HepG2 (cell line): ENCODE measurements around the gene TRIP6. TPM values are rescaled to one million over a fixed set of nuclear protein-coding genes. Genes with fewer than 3 reads are reported as not detected.

Source experiments
- ARNT2 ChIP-seq: sonication (generic); formaldehyde crosslinking; IDR thresholded peaks from 2 replicates; pipeline ENCODE4 v1.8.0; 2022; ENCODE audit warnings: mild to moderate bottlenecking, low read depth, missing genetic modification reagents, moderate library complexity
- DMAP1 ChIP-seq: IDR thresholded peaks from 2 replicates; pipeline ENCODE4 v1.6.1; 2016
- HMG20B ChIP-seq: conservative IDR thresholded peaks from 2 replicates; pipeline ENCODE4 v1.6.1; 2016; ENCODE audit warnings: missing genetic modification reagents, missing compliant biosample characterization
- MTF2 ChIP-seq: sonication (generic); formaldehyde crosslinking; IDR thresholded peaks from 2 replicates; pipeline ENCODE4 v1.5.0; 2020; ENCODE audit warnings: missing genetic modification reagents, borderline replicate concordance
- MYNN ChIP-seq: sonication (generic); formaldehyde crosslinking; IDR thresholded peaks from 2 replicates; pipeline ENCODE4 v1.4.0; 2020; ENCODE audit warnings: mild to moderate bottlenecking, low read depth, missing genetic modification reagents
- NRL ChIP-seq: sonication (generic); formaldehyde crosslinking; IDR thresholded peaks from 2 replicates; pipeline ENCODE4 v1.5.0; 2020; ENCODE audit warnings: missing genetic modification reagents, mild to moderate bottlenecking, moderate library complexity, borderline replicate concordance
- ZNF263 ChIP-seq: sonication (generic); formaldehyde crosslinking; IDR thresholded peaks from 2 replicates; pipeline ENCODE4 v1.4.0; 2020; ENCODE audit warnings: missing genetic modification reagents
- ZNF605 ChIP-seq: sonication (generic); formaldehyde crosslinking; IDR thresholded peaks from 2 replicates; pipeline ENCODE4 v1.8.0; 2022; ENCODE audit warnings: mild to moderate bottlenecking, missing genetic modification reagents
- polyA plus RNA-seq, 8 experiments: library from polyadenylated mRNA; depleted of rRNA in 3 of 8; stranded (reverse) in 7 of 8; unstranded in 1 of 8; fragments of >200 nt; fragmentation: Illumina TruSeq in 4 of 8; extraction: Trizol in 4 of 8; gene quantifications; 2 replicates each; pipeline versions ENCODE4 v1.2.1 to v1.2.3, GENCODE V29; 2011 to 2016; ENCODE audit warnings: low read depth in 4 of 8, missing spikeins in 1 of 8, mixed read lengths in 1 of 8; ENCODE audit not compliant: insufficient read depth in 1 of 8
- total RNA-seq, 5 experiments: library from RNA; depleted of rRNA; stranded (reverse); fragments of >200 nt; fragmentation: Illumina TruSeq; extraction: Trizol; gene quantifications; 2 replicates each; pipeline ENCODE4 v1.2.3, GENCODE V29; 2016; ENCODE audit warnings: low read depth in 1 of 5
- TF ChIP-seq, protein P1 (sequence below): sonication (generic); formaldehyde crosslinking; IDR thresholded peaks from 2 replicates; pipeline ENCODE4 v1.4.0; 2020; ENCODE audit warnings: missing genetic modification reagents
- TF ChIP-seq, protein P2 (sequence below): sonication (generic); formaldehyde crosslinking; IDR thresholded peaks from 2 replicates; pipeline ENCODE4 v1.4.0; 2020; ENCODE audit warnings: missing genetic modification reagents
- TF ChIP-seq, protein P3 (sequence below): sonication (generic); formaldehyde crosslinking; IDR thresholded peaks from 2 replicates; pipeline ENCODE4 v1.4.0; 2020; ENCODE audit warnings: missing genetic modification reagents, mild to moderate bottlenecking, borderline replicate concordance
- TF ChIP-seq, protein P4 (sequence below): sonication (generic); formaldehyde crosslinking; IDR thresholded peaks from 2 replicates; pipeline ENCODE4 v1.4.0; 2020; ENCODE audit warnings: missing genetic modification reagents; ENCODE audit errors: not compliant biosample characterization
- TF ChIP-seq, protein P5 (sequence below): sonication (generic); formaldehyde crosslinking; IDR thresholded peaks from 2 replicates; pipeline ENCODE4 v1.4.0; 2020; ENCODE audit warnings: missing genetic modification reagents

TRIP6 gene
- total and polyA plus RNA-seq, 2 of the 13 experiments (the other 11 are each of a cell fraction or from before 2014, with no cell fraction given) = 0.34 to 0.38 TPM

DNA sequence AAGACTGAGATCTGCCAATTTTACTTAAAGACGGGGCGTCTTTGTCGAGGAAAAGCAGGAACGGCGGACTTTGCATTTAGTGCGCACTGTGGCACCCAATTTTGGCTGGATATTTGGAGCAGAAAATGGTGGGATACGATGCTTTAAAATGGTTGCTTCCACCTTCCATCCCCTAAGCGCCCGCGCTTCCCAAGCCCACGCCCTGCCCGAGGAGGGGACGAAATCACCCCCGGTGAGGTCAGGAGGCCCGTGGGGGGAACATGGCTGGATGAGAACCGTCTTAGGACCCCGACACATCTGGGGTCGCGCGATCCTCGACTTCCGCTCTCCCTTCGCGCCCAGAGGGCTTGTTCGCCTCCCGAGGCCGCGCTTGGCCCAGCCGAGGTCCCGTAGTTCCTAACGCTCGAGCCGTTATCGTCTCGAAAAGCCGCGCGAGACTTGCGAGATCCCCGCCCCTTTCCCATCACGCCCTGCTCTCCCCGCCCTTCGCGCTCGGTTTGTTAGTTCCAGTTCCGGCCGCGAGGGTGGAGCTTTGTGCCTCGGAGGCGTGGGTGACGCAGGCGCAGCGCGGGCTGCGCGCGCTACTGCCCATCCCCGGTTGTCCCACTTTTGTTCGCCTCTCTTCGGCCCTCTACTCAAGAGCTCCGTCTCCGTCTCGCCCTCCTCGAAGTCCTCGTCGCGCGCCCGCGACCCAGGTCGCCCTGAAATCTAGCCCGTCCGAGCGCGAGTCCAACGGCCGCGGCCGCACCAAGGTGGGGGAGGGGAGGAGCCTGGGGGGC lies 7.6 kb downstream of the TRIP6 start, which contains the start of gene SRRT (continued):
- TF ChIP-seq HMG20B (no peak), ZNF263 (no peak), DMAP1 (CRISPR knock-in tag) (peak; percentile 89), MTF2 (CRISPR knock-in tag) (0 out of 2 replicates have a peak, but pooled peaks have one; percentile 45), NRL (peak; percentile 70; the same call in 1 of the 2 replicates), ARNT2 (CRISPR knock-in tag) (peak; percentile 98; the same call in 1 of the 2 replicates), MYNN (CRISPR knock-in tag) (peak; percentile 74; the same call in 1 of the 2 replicates), ZNF605 (CRISPR knock-in tag) (no peak)
- TF ChIP-seq, protein P1, sequence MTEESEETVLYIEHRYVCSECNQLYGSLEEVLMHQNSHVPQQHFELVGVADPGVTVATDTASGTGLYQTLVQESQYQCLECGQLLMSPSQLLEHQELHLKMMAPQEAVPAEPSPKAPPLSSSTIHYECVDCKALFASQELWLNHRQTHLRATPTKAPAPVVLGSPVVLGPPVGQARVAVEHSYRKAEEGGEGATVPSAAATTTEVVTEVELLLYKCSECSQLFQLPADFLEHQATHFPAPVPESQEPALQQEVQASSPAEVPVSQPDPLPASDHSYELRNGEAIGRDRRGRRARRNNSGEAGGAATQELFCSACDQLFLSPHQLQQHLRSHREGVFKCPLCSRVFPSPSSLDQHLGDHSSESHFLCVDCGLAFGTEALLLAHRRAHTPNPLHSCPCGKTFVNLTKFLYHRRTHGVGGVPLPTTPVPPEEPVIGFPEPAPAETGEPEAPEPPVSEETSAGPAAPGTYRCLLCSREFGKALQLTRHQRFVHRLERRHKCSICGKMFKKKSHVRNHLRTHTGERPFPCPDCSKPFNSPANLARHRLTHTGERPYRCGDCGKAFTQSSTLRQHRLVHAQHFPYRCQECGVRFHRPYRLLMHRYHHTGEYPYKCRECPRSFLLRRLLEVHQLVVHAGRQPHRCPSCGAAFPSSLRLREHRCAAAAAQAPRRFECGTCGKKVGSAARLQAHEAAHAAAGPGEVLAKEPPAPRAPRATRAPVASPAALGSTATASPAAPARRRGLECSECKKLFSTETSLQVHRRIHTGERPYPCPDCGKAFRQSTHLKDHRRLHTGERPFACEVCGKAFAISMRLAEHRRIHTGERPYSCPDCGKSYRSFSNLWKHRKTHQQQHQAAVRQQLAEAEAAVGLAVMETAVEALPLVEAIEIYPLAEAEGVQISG (CRISPR knock-in tag) = peak; percentile 89
- TF ChIP-seq, protein P2, sequence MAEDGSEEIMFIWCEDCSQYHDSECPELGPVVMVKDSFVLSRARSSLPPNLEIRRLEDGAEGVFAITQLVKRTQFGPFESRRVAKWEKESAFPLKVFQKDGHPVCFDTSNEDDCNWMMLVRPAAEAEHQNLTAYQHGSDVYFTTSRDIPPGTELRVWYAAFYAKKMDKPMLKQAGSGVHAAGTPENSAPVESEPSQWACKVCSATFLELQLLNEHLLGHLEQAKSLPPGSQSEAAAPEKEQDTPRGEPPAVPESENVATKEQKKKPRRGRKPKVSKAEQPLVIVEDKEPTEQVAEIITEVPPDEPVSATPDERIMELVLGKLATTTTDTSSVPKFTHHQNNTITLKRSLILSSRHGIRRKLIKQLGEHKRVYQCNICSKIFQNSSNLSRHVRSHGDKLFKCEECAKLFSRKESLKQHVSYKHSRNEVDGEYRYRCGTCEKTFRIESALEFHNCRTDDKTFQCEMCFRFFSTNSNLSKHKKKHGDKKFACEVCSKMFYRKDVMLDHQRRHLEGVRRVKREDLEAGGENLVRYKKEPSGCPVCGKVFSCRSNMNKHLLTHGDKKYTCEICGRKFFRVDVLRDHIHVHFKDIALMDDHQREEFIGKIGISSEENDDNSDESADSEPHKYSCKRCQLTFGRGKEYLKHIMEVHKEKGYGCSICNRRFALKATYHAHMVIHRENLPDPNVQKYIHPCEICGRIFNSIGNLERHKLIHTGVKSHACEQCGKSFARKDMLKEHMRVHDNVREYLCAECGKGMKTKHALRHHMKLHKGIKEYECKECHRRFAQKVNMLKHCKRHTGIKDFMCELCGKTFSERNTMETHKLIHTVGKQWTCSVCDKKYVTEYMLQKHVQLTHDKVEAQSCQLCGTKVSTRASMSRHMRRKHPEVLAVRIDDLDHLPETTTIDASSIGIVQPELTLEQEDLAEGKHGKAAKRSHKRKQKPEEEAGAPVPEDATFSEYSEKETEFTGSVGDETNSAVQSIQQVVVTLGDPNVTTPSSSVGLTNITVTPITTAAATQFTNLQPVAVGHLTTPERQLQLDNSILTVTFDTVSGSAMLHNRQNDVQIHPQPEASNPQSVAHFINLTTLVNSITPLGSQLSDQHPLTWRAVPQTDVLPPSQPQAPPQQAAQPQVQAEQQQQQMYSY = no peak
- TF ChIP-seq, protein P3, sequence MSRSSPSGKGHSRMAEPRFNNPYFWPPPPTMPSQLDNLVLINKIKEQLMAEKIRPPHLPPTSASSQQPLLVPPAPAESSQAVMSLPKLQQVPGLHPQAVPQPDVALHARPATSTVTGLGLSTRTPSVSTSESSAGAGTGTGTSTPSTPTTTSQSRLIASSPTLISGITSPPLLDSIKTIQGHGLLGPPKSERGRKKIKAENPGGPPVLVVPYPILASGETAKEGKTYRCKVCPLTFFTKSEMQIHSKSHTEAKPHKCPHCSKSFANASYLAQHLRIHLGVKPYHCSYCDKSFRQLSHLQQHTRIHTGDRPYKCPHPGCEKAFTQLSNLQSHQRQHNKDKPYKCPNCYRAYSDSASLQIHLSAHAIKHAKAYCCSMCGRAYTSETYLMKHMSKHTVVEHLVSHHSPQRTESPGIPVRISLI (CRISPR knock-in tag) = no peak
- TF ChIP-seq, protein P4, sequence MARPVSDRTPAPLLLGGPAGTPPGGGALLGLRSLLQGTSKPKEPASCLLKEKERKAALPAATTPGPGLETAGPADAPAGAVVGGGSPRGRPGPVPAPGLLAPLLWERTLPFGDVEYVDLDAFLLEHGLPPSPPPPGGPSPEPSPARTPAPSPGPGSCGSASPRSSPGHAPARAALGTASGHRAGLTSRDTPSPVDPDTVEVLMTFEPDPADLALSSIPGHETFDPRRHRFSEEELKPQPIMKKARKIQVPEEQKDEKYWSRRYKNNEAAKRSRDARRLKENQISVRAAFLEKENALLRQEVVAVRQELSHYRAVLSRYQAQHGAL (CRISPR knock-in tag) = no peak
- TF ChIP-seq, protein P5, sequence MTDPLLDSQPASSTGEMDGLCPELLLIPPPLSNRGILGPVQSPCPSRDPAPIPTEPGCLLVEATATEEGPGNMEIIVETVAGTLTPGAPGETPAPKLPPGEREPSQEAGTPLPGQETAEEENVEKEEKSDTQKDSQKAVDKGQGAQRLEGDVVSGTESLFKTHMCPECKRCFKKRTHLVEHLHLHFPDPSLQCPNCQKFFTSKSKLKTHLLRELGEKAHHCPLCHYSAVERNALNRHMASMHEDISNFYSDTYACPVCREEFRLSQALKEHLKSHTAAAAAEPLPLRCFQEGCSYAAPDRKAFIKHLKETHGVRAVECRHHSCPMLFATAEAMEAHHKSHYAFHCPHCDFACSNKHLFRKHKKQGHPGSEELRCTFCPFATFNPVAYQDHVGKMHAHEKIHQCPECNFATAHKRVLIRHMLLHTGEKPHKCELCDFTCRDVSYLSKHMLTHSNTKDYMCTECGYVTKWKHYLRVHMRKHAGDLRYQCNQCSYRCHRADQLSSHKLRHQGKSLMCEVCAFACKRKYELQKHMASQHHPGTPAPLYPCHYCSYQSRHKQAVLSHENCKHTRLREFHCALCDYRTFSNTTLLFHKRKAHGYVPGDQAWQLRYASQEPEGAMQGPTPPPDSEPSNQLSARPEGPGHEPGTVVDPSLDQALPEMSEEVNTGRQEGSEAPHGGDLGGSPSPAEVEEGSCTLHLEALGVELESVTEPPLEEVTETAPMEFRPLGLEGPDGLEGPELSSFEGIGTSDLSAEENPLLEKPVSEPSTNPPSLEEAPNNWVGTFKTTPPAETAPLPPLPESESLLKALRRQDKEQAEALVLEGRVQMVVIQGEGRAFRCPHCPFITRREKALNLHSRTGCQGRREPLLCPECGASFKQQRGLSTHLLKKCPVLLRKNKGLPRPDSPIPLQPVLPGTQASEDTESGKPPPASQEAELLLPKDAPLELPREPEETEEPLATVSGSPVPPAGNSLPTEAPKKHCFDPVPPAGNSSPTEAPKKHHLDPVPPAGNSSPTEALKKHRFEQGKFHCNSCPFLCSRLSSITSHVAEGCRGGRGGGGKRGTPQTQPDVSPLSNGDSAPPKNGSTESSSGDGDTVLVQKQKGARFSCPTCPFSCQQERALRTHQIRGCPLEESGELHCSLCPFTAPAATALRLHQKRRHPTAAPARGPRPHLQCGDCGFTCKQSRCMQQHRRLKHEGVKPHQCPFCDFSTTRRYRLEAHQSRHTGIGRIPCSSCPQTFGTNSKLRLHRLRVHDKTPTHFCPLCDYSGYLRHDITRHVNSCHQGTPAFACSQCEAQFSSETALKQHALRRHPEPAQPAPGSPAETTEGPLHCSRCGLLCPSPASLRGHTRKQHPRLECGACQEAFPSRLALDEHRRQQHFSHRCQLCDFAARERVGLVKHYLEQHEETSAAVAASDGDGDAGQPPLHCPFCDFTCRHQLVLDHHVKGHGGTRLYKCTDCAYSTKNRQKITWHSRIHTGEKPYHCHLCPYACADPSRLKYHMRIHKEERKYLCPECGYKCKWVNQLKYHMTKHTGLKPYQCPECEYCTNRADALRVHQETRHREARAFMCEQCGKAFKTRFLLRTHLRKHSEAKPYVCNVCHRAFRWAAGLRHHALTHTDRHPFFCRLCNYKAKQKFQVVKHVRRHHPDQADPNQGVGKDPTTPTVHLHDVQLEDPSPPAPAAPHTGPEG (CRISPR knock-in tag) = no peak; the same call in none of the 2 replicates
